ENCODE data around the gene CHAD. TPM values are rescaled to one million over a fixed set of nuclear protein-coding genes. Genes with fewer than 3 reads are reported as not detected.

The CHAD gene
- total and polyA plus RNA-seq, 2 donors (not counting 3 experiments of a cell fraction or from before 2014, with no cell fraction given): not detected

DNA sequence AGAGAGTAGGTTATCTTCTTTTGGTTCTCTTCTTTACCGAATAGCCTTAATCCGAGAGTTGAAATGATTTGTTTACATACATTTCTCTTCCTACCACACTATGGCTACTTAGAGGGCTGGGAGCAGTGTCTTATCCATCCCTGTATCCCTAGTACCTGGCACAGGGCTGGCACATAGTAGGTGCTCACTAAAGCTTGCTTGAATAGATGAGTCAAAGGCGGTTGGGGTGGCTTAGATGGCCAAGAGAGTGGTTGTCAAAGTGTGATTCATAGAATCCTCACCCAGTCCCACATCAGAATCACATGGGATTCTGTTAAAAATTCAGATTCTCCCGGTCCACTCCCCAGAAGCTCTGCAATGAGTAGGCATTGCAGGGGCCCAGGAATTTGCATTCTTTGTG is 11.1 kb downstream of the CHAD start:
- H3K27me3 ChIP-seq (ENCODE audit: control insufficient read depth in 2 of 2, insufficient read depth in 2 of 2, low read length in 2 of 2): no peaks in the 10 kb centered on the region
- FAIRE-seq (no peak), DNase-seq (ENCODE audit: low read depth, low spot score) (no peak)
- no TSS peak for BruUV-seq (replicated peaks)
- no peaks in the 10 kb centered on the region for H3K79me2 ChIP-seq (ENCODE audit: control insufficient read depth, insufficient read depth, low read length)
- no peaks in the 10 kb centered on the region for H3K9me3 ChIP-seq (replicated peaks; ENCODE audit: control insufficient read depth, insufficient read depth, low read length)
- no peaks in the 10 kb centered on the region for H3K36me3 ChIP-seq (ENCODE audit: control insufficient read depth in 2 of 2, extremely low read depth in 1 of 2, insufficient read depth in 2 of 2, low read length in 2 of 2)
- H3K9me1 ChIP-seq (replicated peaks; ENCODE audit: control insufficient read depth, extremely low read depth, insufficient read depth, low read length): no peaks in the 10 kb centered on the region
- H2AFZ ChIP-seq (ENCODE audit: low read depth, low read length): no peak overlapping the region
- ChIA-PET POLR2A (no interaction called here), CTCF (interaction anchor here (0.7 to 1.6 kb wide), 3 partner anchors 13 to 60 kb away, joined by 3 read pairs; partner anchors contain the start of gene LRRC59)
- no peak overlapping the region for H3K4me2 ChIP-seq (ENCODE audit: insufficient read depth, low read length)
- intact Hi-C loops (cut with micrococcal nuclease) (no loop called here), dilution Hi-C loops (cut with MboI; ENCODE audit: extremely low pct_ligation_motif_present, low sequenced_read_pairs) (no loop called here)
- H4K20me1 ChIP-seq (replicated peaks; ENCODE audit: control insufficient read depth, extremely low read depth, insufficient read depth, low read length): no peaks in the 10 kb centered on the region
- no peaks in the 10 kb centered on the region for H3K4me1 ChIP-seq (ENCODE audit: control insufficient read depth, extremely low read depth, insufficient read depth, low read length)
- no peak overlapping the region for H3K9ac ChIP-seq (replicated peaks; ENCODE audit: extremely low read depth, insufficient read depth, low read length)
- no peak for TF ChIP-seq POLR2AphosphoS5 (IDR thresholded peaks at IDR 0.05; ENCODE audit: insufficient read depth, low read depth, low read length)
- TF ChIP-seq CTCF (IDR thresholded peaks at IDR 0.05; ENCODE audit: extremely low read depth in 1 of 2, insufficient read depth in 1 of 2, low read depth in 1 of 2, low read length in 2 of 2): no peak
- no peak for TF ChIP-seq GATA2 (IDR thresholded peaks at IDR 0.05; ENCODE audit: insufficient read depth, insufficient read length, low read depth, low read length)
- TF ChIP-seq POLR2A (IDR thresholded peaks at IDR 0.05; ENCODE audit: low read depth, low read length): no peak
- no peak for TF ChIP-seq FOS (IDR thresholded peaks at IDR 0.05; ENCODE audit: borderline replicate concordance, insufficient read depth, low read length)
- TF ChIP-seq, protein P1, sequence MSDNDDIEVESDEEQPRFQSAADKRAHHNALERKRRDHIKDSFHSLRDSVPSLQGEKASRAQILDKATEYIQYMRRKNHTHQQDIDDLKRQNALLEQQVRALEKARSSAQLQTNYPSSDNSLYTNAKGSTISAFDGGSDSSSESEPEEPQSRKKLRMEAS (IDR thresholded peaks at IDR 0.05; ENCODE audit: insufficient read depth, insufficient read length): no peak
- no peak for TF ChIP-seq MYC (IDR thresholded peaks at IDR 0.05; ENCODE audit: low read depth, low read length)
- TF ChIP-seq EZH2 (IDR thresholded peaks at IDR 0.05; ENCODE audit: borderline replicate concordance, low read depth, low read length, severe bottlenecking): no peak
- TF ChIP-seq JUN (IDR thresholded peaks at IDR 0.05; ENCODE audit: borderline replicate concordance, insufficient read depth, insufficient read length, low read depth): no peak
- no peak overlapping the region for H3K4me3 ChIP-seq (replicated peaks in 1 of 3; ENCODE audit: insufficient read depth in 1 of 3, low read depth in 1 of 3, low read length in 3 of 3)
- H3K27ac ChIP-seq (ENCODE audit: insufficient read depth, low read depth, low read length): no peak overlapping the region
